Glomerular visceral epithelial cell (primary cell): ENCODE results near the gene GDPD3.

ENCODE experiments used
- DNase-seq: peaks from one replicate; pipeline ENCODE4 v3.0.0-alpha.2; 2016; ENCODE audit errors: extremely low spot score

Gene GDPD3

DNA sequence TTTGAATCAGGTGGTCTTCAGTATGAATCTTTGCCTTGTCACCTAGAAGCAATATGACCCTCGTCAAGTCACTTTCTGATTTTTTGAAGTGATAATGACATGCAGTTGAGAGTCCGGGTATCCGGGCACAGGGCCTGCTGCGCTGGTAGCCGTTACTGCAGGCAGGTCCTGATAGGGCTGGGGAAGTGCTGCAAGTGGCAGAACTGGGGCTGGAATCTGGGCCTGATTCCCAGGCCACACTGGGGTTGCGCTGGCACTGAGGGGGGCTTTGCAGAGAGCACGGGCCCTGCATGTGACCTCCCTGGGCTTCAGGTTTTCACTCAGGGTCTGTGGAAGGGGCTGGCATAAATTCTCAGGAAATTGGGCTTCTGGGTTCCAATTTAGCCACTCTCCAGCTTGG, 34.6 kb downstream of the GDPD3 start:
- DNase-seq = no peak

- DNase-seq = no peak
Measured at GRCh38 chr16:30077656-30078055, 35.7 kb downstream of the GDPD3 start.

DNA sequence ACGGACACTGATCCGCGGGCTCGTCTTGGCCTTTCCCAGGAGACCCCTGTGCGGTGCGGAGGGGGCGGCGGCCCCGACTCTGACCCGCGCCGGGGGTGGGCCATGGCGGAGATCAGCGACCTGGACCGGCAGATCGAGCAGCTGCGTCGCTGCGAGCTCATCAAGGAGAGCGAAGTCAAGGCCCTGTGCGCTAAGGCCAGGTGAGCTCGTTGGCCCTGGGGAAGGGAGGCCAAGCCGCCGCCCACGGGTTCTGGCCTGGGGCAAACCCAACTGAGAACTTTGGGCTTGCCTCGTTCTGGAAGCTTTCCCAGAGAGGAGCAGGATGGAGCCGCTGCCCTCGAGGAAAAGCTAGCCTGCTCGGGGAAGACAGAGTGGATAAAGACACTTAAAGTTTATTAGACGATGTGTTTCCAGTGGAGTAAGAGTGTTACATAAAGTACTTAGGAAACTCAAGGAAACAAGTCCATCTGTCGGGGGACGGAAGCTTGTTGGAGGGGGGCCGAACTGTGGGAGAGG, 37.0 kb downstream of the GDPD3 start:
- no peak for DNase-seq

- DNase-seq = peak; percentile 87
Measured at GRCh38 chr16:30075503-30076275, 37.6 kb downstream of the GDPD3 start, which contains the start of gene PPP4C. Gene PPP4C (plus strand): TSS chr16:30075994. CDS start chr16:30076378, 384 bp downstream.

DNA sequence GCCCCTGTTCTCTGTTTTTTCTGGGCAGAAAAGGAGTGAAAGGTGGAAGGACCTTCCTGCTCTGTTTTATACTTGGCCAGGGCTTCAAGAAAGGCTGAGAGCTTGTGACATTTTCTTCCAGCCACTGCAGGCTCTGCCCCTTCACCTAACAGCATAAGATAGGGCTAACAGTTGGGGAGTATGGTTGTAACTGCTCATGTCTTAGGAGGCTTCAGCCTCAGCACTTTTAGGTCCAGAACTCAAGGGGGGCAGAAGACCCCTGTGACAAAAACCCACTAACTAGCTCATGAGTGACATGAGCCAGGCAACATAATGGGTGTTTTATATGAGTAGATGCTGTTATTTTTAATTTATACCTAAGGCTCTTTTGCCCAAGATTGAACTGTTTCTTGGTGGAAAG, 42.8 kb downstream of the GDPD3 start:
- DNase-seq = no peak

DNA sequence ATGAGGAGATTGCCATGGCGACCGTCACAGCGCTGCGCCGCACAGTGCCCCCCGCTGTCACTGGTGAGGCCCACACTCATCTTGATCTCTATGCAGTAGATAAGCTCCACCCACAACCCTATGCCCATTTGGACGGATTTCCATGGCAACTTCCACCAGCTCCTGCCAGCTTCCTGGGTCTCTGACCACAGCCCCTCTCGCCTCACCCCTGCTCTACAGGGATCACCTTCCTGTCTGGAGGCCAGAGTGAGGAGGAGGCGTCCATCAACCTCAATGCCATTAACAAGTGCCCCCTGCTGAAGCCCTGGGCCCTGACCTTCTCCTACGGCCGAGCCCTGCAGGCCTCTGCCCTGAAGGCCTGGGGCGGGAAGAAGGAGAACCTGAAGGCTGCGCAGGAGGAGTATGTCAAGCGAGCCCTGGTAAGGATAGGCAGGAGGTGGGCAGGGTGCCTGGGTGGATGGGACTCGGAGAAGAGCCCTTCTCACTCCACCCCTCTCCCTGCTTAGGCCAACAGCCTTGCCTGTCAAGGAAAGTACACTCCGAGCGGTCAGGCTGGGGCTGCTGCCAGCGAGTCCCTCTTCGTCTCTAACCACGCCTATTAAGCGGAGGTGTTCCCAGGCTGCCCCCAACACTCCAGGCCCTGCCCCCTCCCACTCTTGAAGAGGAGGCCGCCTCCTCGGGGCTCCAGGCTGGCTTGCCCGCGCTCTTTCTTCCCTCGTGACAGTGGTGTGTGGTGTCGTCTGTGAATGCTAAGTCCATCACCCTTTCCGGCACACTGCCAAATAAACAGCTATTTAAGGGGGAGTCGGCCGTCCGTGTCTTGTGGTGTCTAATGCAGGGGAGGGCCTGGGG, 43.5 kb downstream of the GDPD3 start:
- DNase-seq = no peak

DNA sequence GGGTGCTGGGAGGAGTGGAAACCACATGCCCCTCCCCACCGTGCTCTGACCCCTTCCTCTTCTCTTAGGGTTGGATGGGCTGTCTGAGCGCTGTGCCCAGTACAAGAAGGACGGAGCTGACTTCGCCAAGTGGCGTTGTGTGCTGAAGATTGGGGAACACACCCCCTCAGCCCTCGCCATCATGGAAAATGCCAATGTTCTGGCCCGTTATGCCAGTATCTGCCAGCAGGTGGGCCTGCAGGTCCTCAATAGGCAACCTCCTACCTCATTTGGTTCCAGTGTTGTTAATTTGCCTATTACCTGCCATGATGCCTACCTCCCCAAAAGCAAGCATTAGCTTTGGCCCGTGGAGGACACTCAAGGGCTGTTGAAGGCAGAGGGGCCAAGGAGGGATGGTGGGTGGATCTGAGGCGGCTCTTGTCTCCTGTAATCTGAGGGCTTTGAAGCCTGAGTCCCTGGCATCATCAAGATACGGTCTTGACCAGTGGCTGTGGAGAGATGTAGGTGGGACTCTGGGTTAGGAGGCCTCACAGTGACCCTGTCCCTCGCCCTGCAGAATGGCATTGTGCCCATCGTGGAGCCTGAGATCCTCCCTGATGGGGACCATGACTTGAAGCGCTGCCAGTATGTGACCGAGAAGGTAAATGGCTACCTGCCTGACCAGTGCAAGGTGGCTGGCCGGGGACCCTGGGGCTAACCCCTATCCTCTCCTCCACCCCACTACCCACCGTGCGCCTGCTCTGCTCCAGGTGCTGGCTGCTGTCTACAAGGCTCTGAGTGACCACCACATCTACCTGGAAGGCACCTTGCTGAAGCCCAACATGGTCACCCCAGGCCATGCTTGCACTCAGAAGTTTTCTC, 44.4 kb downstream of the GDPD3 start:
- DNase-seq = no peak

DNA sequence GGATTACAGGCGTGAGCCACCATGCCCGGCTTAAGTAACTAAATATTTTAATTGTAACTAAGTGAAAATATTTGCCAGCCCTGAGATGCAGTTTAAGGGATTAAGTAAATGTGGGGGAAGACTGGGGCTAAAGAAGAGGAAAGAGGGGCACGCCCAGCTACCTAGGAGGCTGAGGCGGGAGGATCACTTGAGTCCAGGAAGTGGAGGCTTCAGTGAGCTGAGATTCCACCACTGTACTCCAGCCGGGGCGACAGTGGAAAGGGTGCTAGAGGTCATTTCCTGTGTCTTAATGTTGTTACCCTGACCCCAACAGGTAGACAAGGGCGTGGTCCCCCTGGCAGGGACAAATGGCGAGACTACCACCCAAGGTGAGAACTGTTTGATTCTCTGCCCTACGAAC, 45.0 kb downstream of the GDPD3 start:
- DNase-seq = no peak

DNA sequence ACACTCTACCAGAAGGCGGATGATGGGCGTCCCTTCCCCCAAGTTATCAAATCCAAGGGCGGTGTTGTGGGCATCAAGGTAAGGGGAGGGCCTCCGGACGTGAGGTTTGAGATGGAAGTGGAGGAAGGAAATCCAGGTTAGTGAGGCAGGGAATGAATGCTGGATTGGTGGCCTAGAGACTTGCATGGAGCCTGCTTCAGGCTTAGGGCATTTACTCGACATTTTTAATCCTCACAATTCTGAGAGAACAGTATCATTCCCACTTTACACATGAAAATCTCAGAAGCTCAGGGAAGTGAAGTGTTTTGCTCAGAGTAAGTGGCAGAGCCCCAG, 45.8 kb downstream of the GDPD3 start:
- no peak for DNase-seq

GRCh38 chr16:30066761-30067583, 46.4 kb downstream of the GDPD3 start:
- DNase-seq = no peak

GRCh38 chr16:30065943-30066760, 47.2 kb downstream of the GDPD3 start:
- no peak for DNase-seq

DNA sequence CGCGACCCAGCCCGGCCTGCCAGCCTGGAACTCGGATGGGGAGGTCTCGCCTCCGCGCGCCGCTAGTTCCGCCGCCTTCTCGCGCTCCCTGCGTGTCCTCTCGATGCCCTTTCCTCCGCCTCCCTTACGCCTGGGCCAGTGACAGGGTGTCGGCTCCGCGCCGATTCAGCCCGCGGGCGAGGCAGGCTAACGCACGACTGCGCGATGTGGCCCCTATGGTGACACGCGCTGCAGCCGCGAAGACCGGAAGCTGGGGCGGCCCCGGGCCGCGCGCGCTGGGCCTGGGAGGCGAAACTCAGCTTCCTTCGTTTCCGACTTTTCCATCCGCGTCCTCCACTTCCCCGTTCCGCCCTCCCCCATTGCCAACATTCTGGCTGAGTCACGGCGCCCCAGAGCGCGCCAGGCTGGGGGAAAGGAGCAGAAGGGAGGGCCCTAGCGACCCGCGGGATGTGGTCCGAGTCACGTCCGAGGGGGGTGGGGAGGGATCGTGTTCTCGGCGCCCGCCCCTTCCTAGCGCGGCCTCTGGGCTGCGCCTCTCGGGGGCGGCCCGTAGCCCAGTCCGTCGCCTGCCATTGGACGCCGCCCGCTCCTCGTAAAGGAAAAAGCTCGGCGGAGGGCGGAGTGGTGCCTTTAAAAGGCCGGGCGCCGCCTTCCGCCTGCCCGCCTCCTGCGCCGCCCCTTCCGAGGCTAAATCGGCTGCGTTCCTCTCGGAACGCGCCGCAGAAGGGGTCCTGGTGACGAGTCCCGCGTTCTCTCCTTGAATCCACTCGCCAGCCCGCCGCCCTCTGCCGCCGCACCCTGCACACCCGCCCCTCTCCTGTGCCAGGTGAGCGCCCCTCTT, 48.0 kb downstream of the GDPD3 start, which contains the start of gene ALDOA:
Gene ALDOA (plus strand): TSS at position 659 of the 841 bp plus-strand sequence. CDS start 1,138 bp downstream, outside the sequence.
- DNase-seq = peak; percentile 99

GRCh38 chr16:30064729-30065101, 48.6 kb downstream of the GDPD3 start:
- DNase-seq = no peak

DNA sequence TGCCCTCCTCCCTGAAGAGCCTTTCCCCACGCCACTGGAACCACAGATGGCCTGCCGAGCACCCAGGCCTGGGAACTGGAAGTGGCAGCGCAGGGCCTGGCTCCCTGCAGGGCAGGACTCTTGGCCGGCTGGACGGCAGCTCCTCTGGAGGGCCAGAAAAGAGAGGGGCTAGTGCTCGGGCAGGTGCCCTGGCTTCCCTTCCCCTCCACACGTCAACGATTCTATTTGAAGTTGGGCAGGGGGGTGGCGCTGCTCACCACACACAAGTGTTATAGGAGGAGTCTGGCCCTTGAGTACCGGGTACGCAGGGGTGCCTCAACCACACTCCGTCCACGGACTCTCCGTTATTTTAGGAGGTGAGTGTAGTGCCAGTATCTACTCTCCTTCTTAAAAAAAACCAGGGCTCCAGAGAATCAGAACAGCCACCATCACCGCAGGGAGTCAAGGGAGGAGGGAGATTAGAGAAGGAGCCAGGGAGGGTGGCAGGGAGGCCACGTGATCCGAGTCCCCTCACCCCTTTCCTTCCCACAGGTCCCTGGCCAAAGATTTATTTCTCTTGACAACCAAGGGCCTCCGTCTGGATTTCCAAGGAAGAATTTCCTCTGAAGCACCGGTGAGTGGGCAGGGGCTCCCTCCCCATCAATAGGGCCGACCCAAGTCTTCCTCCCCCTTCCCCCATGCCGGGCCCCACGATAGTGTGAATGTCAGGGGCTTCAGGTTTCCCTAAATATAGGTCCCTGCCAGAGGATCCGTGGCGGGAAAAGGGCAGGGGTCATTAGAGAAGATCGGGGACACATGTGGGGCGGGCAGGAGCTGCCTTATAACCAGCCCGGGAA, 49.2 kb downstream of the GDPD3 start:
- DNase-seq = peak; percentile 47

- DNase-seq = no peak
Measured at GRCh38 chr16:30063278-30063892, 50.0 kb downstream of the GDPD3 start.

GRCh38 chr16:30060836-30061554, 52.3 kb downstream of the GDPD3 start:
- DNase-seq = no peak

DNA sequence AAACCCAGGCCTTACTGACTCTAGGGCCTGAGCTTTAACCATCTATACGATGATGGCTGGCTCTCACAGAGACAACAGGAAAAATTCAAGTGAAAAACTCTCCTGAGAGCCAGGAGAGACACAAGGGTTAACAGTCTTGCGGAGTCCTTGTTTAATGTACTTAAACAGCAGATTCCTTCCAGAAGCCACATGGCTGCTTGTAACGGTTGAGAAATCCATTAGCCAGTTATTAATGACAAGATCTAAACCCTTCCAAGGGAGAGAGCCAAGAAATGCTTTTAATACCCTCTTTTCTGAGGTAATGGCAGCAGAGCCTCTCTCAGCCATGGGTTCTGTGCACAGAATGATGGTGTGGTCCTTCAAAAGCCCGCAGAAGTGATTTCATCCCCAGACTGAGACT, 53.0 kb downstream of the GDPD3 start:
- no peak for DNase-seq
